NCI-H146 treated with DMSO at 0.1 percent for 48 hours (cell line): ENCODE results near the gene DPP4.
"Not testable (repeated sequence)": the region's sequence is repeated elsewhere in the genome, so short reads cannot be mapped to it uniquely, and the experiment has no call there.

Experiments used
- DNase-seq: peaks from one replicate; lab custom pipeline; 2025; ENCODE audit not compliant: unreplicated experiment; lab: John Stamatoyannopoulos, UW

DPP4 gene

DNA sequence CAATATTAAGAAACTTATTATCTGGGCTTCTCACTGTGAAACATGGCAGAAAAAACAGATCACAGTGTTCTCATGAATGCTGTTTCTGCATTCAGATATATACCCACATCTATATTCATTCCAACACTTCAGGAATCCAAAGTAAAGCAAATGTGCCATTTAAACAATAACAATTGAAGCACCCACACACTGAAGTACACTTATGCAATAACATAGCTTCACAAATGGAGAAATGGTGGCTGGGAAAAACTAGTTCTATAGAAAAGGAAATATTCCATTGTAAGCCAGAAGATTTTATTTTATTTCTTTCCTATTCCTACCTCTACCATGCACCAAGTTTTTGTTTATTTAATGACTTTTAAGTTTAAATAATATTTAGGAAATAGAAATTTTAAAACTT lies 111.9 kb downstream of the DPP4 start:
- no peak for DNase-seq

DNA sequence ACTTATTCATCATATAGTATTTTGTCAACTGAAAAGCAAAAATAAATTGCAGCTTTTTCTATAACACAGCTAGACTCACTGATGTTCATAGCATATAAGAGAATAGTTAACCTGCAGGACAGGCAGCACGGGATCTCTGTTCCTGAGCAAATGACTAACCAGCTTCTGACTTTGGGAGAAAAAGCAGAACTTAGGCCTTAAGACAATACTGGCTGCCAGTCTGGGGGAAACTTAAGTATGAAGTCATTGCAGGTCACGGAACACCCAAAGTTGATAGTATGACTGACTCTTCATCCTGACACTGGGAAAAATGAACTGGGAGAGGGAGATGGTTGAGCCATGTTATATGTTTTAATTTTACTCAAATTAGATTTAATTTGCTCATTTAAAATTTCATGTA lies 113.0 kb downstream of the DPP4 start:
- DNase-seq, result no peak

DNA sequence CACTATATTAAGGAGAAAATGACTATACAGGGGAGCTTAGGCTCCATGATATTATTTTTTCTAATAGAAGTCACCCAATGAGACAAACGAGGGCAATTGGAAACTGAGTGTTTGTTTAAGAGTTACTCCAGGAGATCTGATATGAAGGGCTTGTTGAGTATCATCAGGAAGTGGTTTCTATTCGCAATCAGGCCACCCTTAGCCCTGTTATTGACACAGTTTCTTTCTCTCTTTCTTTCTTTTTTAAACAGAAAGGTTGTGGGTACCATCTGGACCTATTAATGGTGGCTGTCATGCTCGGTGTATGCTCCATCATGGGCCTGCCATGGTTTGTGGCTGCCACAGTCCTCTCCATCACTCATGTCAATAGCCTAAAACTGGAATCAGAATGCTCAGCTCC lies 117.3 kb downstream of the DPP4 start:
- DNase-seq, result peak; percentile 1

DNA sequence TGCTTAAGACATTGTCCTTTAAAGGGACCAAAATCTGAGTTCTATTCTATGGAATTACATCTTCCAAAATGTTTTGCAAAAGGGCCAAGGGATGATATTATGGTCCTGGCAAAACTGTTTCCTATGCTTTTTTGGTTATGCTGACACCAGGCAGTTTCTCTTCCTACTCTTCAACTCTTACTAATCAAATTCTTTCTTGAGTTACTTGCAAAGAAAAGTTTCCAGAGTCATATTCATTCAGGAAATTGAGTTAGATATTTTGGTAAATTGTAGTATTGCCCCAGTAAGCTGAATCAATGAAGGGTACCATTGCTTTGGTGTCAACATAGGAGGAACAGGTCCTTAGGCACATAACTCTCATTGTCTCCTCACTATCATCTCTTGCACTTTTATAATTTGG lies 118.8 kb downstream of the DPP4 start:
- DNase-seq, result no peak

DNA sequence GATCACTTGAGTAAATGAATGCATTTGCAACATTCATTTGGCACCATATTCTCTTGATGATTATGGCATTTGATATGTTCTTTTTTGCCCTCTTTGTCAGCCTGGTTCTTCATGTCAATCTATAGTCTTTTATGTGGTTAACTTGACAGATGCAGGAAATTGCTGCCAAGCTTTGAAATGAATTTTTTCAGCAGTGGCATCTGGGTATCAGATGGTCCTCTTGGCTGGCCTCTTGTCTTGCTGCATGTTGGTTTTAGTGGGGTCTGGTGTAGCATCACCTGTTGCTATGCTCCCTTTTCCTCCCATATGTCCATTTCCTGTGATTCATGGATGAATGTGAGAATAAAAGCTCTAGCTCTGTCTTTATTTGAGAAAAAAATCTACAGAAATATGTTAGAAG lies 119.9 kb downstream of the DPP4 start:
- DNase-seq, result no peak

DNA sequence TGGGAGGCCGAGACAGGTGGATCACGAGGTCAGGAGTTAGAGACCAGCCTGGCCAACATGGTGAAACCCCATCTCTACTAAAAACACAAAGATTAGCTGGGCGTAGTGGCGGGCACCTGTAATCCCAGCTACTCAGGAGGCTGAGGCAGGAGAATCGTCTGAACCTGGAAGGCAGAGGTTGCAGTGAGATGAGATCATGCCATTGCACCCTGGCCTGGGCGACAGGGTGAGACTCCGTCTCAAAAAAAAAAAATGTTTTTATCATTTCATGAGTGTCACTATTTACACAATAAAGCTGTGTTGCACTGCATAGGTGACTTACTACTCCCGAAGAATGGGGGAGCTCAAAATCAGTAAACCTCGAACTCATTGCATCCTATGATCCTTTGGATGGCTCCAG lies 120.6 kb downstream of the DPP4 start:
- DNase-seq, result not testable (repeated sequence)

DNA sequence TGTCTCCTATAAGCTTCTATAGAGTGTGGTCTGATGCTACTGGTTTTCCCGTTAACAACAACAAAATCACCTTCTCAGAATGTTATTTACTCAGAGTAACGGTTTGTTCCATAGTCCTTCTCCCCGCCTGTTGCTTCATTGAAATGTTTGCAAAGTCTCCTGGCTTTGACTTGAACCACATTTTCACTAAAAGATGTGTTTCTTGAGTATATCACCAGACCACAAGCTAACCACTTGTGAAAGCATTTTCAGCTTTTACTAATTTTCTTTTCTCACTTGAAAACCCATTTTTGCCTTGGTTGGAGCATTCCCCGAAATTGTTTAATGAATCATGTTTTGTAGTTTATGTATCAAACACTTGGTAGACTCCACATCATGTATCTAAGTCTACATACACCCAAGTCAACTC lies 121.2 kb downstream of the DPP4 start:
- no peak for DNase-seq

DNA sequence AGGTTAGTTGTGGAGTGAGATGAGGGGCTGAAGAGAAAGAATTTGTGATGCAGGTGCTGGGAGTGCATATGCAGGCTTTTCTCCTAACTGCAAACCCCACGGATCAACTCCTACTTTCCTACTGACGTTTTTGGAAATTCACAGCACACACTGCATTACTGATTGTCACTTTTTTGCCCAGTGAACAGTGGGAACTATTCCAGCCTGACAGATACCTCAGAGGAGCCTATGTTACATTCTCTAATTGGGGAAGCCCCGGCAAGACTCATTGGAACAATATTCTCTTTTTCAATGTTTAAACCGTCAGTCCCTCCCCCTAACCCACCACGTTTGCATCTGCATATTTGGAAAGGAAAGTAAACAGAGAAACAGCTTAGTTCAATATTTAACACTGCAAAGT lies 126.2 kb downstream of the DPP4 start:
- DNase-seq, result no peak

DNA sequence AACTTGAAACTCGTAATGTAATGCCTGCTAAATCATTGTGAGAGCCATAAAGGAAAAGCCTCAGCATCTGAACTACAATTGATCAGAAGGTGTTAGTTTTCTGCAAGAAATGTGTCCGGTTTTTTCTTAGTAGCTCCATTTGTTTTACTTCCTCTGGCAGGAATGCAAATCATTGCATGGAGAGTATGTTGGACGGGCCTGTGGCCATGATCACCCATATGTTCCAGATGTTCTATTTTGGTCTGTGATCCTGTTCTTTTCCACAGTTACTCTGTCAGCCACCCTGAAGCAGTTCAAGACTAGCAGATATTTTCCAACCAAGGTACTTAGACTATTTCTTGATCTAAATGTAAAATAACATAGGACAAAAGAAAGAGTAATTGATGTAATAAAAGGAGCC lies 126.6 kb downstream of the DPP4 start:
- no peak for DNase-seq

DNA sequence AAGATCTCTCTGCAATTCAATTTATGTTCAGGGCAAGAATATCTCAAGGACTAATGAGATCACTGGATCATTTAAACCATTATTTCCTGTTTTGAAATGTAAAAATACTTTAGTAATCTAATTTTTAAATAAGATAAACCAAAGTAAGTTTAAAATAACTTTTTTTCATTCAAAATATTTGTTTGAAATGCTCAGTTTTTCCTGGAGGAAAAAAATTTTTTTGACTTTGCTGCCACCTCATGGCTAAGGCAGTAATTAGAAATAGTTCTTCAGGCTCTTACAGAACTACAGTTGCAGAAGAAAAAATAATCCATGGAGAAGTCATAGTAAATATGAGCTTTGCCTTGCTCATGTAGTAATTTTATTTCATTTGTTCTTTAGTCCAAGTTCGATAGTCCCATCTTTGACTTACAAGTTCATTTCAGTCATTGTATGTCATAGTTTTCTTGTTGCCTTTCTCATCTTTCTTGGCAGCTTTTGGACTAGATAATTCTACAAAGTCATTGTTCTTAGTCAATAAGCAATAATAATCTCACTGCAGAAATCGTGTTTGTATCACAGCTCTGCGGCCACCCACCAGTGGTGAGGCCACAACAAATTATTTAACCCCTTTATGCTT lies 127.4 kb downstream of the DPP4 start:
- DNase-seq, result peak; percentile 12

DNA sequence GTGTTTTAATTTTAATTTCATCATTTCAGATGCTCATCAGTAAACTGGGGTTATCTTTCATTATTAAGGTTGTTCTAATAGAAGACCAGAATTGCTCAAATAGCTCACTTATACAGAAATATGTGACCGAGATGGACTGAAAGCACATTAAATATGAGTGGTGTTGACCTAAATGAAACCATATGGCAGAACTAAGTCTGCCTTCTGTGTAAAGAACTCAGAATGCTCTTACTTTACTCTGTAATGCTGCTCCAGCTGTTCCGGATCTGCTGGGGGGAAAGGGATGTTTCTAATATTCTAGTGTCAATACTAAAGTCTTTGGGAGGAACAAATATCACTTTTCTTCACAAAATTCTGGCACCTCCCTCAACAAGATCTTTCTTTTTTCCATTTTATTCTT lies 131.0 kb downstream of the DPP4 start:
- no peak for DNase-seq
